ENCODE data around the gene RBFOX1. TPM values are rescaled to one million over a fixed set of nuclear protein-coding genes. Genes with fewer than 3 reads are reported as not detected.
A peak's percentile ranks its signal among the peaks of the same experiment; 100 is the strongest.

The RBFOX1 gene
- total RNA-seq, 1 donor from 2014 or later: 68.4 TPM

DNA sequence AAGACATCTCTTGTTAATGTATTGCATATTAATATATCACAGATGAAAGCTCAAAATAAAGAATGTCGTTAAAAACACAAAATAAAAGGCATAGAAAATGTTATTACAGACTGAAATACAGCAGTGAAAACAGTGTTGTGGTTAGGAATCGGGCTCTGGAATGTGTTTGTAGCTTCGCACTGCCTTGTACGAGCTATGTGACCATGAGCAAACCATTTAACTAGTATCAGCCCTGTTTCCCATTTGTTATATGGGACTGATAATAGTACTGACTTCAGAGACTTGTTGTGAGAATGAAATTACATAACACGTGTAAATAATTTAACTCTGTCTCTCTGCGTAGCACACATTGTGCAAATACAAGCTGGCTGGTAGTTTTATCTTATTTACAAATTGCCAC lies 648 bp upstream of the RBFOX1 start:
- ATAC-seq: no peak
- intact Hi-C loops (cut with DNase I): loop anchor here (2.0 kb wide), 1 partner anchor 31 kb away; no protein-coding TSS in a partner anchor

DNA sequence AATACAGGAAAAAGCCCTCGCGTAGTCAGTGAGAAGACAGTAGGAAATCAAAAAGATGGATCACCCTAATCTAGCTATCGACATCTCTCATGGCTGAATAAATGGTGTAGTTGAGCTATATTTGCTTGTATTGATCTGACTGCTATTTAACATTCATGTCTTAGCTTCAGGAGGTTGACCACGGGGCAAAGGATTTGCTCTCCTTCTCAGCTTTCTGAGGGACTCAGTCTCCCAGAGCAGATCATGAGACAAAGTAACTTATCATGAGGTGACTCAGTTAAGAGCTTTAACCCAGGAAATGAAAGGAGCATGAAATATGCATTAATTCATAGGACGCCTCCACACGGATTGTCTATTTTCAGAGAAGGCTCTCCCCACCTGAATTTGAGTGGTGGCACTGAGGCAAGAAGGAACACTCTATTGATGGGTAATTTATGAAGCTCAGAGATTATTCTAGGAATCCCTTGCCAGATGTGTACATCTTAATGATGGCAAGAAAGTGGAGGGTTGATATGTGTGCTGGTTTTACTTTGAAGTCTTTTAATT lies 608 bp downstream of the RBFOX1 start:
- DNase-seq (ENCODE audit: missing footprints): no peak
- intact Hi-C loops (cut with DNase I): loop anchor here (2.0 kb wide), 1 partner anchor 30 kb away; no protein-coding TSS in a partner anchor
- no peak for ATAC-seq

More for the DNA sequence above, 648 bp upstream of the RBFOX1 start:
- no peak for DNase-seq (ENCODE audit: missing footprints)

DNA sequence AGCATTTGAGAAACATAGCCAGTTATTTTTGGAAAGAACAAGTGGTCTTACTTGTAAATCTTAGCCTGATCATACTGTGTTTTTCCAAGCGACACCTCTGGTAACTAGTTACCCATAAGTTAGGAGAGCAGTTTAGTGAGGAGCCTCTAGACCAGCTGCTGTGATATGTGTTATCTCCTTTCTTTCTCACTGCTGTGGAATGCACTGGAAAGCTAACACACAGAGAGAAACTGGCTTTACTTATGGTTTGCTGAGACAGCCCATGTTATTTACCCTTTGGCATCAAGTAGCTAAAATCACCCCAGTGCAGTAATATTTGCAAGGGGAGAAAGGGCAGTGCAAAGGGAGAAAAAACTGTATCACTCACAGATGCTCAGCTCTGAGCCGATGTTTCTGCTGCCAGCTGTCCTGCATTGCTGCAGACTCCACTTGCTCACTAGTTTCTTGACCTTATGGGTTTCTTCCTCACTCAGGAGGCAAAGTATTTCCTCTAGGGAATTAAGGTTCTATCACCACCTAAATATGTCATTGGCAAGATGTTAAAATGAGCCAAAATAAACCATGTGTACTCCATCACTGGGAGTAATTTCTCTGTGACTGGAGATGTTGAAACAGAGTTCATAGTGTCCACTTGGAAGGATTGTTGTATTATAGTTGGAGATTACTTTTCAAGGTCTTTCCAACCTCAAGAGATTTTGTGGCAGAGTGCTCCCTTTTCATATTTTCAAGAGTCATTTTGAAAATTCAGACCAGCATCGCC lies 2.3 kb downstream of the RBFOX1 start:
- ATAC-seq (peak; percentile 73), DNase-seq (ENCODE audit: missing footprints) (no peak)
- intact Hi-C loops (cut with DNase I): no loop called here

DNA sequence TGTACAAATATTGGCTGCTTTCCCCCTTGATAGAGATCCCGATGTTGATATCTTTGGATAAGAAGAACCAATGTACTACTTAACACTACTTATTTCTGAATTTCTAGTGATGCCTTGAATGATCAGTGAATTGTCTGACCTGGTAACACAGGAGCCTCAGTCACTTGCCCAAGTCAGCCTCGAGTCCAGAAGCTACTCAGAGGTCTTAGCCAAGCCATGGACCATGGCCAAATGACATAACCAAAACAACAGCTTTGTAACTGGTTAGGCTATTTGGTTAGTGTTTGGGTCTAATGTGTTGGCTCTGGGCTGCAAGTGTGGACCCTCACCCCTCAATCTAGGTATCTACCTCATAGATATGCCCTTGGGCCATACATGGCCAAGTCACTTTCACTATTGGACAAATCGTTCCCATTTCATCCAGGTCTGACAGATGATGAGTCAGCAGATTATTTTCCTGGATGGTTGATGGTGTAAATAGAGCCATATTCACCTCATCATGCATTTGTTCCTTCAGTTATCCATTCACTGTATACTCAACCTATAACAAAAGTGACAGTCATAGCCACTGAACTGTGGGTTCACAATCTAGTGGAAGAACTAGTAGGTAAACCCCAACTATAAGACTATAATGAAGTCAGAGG lies 3.5 kb downstream of the RBFOX1 start:
- ATAC-seq: peak; percentile 25
- intact Hi-C loops (cut with DNase I): no loop called here
- DNase-seq (ENCODE audit: missing footprints): no peak

DNA sequence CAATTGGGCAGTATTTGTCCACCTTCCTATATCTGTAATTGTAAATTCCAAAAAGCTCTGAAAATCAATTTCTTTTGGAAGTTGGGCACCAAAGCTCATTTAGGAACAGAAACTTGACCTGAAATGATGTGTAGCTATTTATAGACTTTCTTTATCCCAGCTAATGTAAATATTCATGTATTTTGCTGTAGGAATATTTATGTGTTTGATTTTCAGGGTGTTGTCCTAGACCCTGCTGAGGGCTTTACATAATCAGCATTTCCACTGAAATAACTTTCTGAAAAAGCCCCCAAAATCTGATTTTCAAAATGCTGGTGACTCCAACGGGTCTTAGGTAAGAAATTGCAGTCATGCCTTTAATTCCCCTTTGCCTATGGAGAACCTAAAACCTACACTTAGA lies 4.1 kb downstream of the RBFOX1 start:
- intact Hi-C loops (cut with DNase I): no loop called here
- ATAC-seq (no peak), DNase-seq (ENCODE audit: missing footprints) (no peak)

DNA sequence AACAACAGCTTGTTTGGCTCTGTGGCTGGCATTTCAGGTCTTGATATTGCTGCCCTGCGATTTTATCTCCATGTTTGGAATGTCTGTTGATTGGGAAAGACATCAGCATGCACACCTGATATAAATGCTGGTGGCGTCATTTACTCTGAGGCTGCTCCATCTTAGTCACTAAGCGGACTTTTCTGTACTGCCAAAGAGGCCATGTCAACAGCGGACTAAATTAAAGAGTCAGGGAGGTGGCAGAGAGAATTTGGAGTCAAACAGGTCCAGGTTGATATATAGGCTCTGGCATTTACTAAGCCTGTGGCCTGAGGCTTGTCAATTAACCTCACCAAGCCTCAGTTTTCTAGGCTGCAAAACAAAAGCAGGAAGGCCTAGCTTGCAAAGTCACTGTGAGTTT lies 6.2 kb downstream of the RBFOX1 start:
- ATAC-seq (no peak), DNase-seq (ENCODE audit: missing footprints) (no peak)
- intact Hi-C loops (cut with DNase I): no loop called here

DNA sequence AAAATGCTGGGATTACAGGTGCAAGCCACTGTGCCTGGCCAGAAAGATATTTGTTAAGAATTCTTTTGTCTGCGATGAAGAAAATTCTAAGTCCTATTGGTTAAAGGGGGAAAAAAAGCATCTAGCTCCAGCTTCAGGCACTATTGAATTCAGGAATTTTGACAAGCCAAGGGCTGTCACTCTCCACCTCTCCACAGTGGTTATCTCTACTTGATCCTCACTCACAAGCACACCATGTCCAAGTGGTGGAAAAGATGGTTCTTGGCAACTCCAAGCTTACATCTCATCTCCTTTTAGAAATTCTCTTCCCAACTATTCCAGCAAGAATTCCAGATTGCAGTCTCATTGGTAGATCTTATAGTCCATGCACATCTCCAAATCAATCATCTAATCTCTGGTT lies 7.1 kb downstream of the RBFOX1 start:
- no peak for DNase-seq (ENCODE audit: missing footprints)
- no peak for ATAC-seq
- intact Hi-C loops (cut with DNase I): no loop called here

DNA sequence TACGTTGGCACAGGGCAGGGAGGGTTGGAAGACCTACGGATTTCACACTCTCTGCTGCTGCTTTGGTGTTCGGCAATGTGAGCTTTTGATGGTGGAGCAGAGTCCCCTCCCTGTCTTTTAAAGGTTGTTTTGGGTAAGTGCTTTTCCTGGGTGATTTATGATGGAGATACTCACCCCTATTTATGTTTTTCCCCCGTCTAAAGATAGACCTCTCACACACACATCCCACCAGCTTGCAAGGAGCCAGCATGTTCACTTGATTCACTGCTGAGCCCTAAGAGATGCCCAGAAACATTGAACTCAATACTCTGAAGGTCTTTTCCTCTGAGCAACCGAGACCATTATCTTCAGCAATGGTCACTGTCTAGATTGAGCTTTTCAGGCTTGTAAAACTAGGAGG lies 8.3 kb downstream of the RBFOX1 start:
- intact Hi-C loops (cut with DNase I): no loop called here
- DNase-seq (ENCODE audit: missing footprints): no peak
- no peak for ATAC-seq

DNA sequence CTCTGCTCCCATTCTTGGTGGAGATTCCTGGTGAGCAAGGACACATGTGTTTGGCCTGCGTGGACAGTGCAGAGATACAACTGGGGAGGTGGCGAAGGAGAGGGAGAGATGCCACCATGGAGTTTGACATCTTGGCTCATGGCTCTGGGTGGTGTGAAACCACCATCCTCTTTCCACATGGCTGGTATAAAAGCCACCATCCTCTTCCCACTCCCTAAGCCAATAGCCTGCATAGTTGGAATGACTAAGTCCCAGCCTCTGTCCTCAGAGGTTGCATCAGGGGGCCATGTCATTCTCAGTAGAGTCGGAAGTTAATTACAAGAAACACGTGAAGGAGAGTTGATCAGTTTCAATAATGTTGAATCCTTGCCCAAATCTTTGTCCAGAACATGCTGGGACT lies 10.0 kb downstream of the RBFOX1 start:
- no peak for DNase-seq (ENCODE audit: missing footprints)
- no peak for ATAC-seq
- intact Hi-C loops (cut with DNase I): no loop called here

DNA sequence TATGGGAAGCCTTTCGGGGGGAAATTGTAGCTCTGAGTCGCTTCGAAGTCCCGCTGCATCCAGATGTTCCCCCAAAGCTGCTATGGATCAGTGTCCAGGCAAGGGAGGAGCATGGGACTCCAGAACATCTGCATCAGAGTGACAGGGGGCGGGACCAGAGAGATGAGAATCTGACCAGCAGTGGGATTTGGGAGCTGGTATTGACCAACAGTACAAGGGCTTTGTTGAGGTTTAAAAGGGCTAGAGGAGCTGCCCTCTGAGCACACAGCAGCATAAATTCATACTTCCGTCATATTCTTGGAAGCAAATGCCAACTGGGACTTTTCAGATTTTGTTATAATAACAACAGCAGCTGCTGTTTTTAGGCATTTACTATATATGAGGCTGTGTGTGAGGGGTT lies 10.6 kb downstream of the RBFOX1 start:
- intact Hi-C loops (cut with DNase I): no loop called here
- ATAC-seq: no peak
- no peak for DNase-seq (ENCODE audit: missing footprints)

DNA sequence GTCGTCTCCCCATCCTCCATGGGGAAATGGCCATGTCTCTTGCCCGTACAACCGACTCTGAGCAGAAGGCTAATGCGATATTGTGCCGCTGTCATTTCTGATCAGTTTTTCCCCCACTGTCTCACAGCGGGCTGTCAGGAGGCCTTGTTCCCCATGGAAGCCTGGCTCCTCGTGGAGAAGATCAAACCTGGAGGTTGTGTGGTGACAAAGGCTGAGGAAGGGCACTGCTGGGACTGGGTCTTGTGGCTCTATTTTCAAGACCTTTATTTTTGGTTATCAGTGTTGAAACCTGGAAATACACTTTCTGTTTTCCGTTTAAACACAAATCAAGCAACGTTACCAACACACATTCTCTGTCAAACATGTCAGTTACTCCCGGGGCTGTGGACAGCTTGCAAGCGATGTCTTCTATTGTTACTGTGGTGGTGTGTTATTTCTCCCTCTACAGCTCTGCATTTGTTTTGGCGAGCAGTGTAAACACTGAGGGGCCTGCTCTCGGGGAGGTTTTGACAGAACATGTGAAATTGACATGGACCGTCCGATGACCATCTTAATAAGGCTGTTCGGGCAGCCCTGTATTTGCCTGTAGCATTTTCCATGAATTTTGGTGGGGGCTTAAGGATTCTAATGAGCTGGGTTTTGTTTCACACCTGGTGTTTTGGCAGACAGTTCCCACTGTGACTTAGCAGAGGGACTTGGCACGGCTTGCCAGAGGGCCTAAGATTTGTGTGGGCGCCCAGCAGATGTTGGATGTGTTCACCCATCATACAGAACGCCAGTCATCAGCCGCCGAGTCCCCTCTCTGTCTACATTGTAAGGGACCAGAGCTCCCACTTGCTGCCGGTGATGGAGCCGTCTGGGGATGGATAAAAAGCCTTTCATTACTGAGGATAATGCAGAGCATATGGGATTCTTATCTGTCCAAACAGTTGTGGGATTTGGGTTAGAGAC lies 12.5 kb downstream of the RBFOX1 start:
- DNase-seq (ENCODE audit: missing footprints): no peak
- ATAC-seq: peak; percentile 92
- intact Hi-C loops (cut with DNase I): no loop called here

DNA sequence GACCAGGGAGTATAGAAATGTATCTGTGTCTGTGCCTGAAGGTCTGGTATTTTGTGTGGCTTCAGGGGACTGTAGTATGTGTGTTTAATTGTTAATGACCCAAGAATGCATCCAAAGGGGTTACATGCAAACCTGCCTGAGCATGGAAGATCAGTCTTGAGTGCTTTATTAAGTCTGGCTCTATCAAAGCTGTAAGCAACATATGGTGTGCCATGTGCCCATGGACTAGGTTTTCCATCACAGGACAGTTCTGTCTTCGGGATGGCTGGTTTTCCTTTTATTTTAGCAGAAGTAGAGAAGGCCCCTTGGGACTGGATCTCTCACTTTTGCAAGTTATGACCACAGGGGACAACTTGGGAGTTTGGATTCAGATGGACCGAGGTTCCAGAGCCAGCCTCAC lies 18.2 kb downstream of the RBFOX1 start:
- no peak for DNase-seq (ENCODE audit: missing footprints)
- ATAC-seq: no peak

DNA sequence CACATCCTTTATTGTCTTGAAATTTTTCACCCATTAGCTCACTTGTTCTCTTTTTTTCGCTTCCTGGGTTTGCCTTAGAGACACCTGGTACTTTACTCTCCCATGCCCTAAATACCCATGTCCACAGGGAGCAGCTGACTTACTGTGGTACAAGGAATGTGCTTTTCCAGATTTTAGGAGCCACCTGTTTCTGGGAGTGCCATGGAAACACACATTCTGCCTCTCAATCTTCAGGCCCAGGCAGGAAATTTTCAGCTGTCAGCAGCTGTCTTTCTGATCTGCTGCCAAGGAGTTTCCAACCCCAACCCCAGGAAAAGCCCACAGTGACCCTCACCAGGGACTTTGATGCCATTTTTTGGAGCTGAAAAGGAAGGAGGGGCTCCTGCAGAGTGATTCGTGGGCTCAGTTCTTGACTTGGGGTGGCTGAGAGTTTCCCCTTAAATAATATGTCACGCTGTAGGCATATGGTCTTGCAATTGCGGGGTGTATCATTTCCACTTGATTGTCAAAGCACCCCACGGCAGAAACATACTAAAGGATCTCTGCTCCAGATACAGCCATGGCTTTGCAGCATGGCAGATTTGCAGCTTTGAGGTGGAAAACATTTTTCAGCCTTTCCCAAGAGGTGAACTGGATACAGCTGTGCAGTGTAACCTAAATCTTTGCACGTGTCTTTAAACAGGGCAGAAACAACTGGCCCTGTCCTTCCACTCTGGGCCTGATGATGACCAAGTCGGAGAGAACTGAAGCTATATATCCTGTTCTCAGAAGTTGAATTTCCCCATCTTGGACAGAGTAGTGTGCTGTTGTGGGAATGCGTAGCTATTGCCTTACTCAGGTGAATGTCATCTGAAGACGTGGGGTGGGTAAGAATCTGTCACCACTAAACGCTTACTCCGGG lies 19.2 kb downstream of the RBFOX1 start:
- ATAC-seq: no peak
- no peak for DNase-seq (ENCODE audit: missing footprints)
- intact Hi-C loops (cut with DNase I): no loop called here

More for the DNA sequence above, 18.2 kb downstream of the RBFOX1 start:
- intact Hi-C loops (cut with DNase I): no loop called here

DNA sequence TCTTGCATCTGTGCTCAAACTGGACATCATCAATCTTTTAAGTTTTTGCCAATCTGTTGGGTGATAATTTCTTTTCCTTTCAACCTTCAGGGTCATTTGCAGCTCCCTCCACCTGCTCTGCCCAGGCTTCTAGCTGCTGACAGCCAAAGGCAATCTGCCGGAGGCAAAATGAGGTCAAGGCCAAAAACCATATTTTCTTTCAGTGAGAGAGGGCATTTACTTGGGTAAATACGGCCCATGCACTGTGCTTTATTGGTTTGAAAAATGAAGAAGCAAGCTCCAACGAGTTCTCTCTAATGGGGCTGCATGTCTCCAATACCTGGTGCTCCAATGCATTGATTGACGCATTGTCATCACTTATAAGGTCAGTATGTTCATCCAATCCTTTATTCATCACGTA lies 23.1 kb downstream of the RBFOX1 start:
- no peak for DNase-seq (ENCODE audit: missing footprints)
- intact Hi-C loops (cut with DNase I): no loop called here
- ATAC-seq: no peak

DNA sequence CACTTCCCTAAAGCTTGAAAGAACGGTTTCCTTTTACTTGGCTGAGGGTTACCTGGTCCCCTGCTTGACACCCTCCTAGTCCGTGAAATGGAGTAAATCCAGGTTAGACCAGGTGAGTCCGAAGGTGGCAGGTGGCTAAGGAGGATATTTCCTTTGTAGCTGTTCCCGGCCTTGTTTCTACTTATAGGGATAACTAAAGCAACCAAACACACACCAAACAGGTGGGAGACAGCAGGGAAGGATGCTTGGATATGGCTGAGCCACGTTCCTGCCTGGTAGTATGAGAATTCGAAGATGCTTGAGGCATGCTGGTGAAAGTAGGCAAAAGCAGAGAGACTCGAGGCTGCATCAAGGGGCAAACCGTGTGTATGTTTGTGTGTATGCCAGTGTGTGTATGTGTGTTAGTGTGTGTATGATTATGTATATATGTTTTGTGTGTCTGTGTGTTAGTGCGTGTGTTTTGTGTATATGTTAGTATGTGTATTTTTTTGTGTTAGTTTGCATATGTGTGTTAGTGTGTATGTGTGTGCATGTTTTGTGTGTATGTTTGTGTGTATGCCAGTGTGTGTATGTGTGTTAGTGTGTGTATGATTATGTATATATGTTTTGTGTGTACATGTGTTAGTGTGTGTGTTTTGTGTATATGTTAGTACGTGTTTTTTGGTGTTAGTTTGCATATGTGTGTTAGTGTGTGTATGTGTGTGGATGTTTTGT lies 28.9 kb downstream of the RBFOX1 start:
- intact Hi-C loops (cut with DNase I): loop anchor here (2.0 kb wide), 1 partner anchor 29 kb away; the partner anchor contains the start of gene RBFOX1
- ATAC-seq: no peak
- no peak for DNase-seq (ENCODE audit: missing footprints)

DNA sequence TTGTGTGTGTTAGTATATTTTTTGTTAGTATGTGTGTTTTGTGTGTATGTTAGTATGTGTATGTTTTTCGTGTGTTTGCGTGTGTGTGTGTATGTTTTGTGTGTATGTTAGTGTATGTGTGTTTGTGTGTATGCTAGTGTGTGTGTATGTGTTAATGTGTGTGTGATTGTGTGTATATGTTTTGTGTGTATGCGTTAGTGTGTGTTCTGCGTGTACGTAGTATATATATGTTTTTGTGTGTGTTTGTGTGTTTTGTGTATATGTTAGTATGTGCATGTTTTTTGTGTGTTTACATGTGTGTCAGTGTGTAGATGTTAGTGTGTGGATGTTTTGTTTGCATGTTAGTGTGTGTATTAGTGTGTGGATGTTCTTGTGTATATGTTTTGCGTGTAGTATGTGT lies 29.6 kb downstream of the RBFOX1 start:
- ATAC-seq (no peak), DNase-seq (ENCODE audit: missing footprints) (no peak)
- intact Hi-C loops (cut with DNase I): loop anchor here (2.0 kb wide), 1 partner anchor 29 kb away; the partner anchor contains the start of gene RBFOX1

All from Right ventricle myocardium inferior (tissue), 1 donor.